Neuronal stem cell (in vitro differentiated cells): ENCODE results near the gene IGLL5.
A peak's percentile ranks its signal among the peaks of the same experiment; 100 is the strongest.

ENCODE experiments used
- DNase-seq: peaks from one replicate; pipeline ENCODE4 v3.0.0-alpha.2; 2013; ENCODE audit warnings: low spot score
- H2AFZ ChIP-seq: one replicate; pipeline ENCODE4 v1.6.1; 2013; ENCODE audit warnings: mild to moderate bottlenecking, low read length, inconsistent platforms
- H2AK5ac ChIP-seq: 2 replicates; pipeline ENCODE4 v1.6.1; 2013; ENCODE audit warnings: low read depth, mild to moderate bottlenecking, inconsistent platforms, low read length, moderate library complexity, mixed read lengths
- H2BK120ac ChIP-seq: 2 replicates; pipeline ENCODE4 v1.6.1; 2013; ENCODE audit warnings: low read depth, mild to moderate bottlenecking, inconsistent platforms, low read length, moderate library complexity, mixed read lengths
- H2BK12ac ChIP-seq: one replicate; pipeline ENCODE4 v1.6.1; 2013; ENCODE audit warnings: low read length, inconsistent platforms
- H2BK15ac ChIP-seq: 2 replicates; pipeline ENCODE4 v1.6.1; 2013; ENCODE audit warnings: mild to moderate bottlenecking, low read length, inconsistent platforms, mixed read lengths
- H2BK5ac ChIP-seq: one replicate; pipeline ENCODE4 v1.6.1; 2013; ENCODE audit warnings: inconsistent platforms, mild to moderate bottlenecking, low read length, moderate library complexity
- H3K14ac ChIP-seq: one replicate; pipeline ENCODE4 v1.6.1; 2013; ENCODE audit warnings: low read length, inconsistent platforms
- H3K18ac ChIP-seq: 2 replicates; pipeline ENCODE4 v1.6.1; 2013; ENCODE audit warnings: low read length, inconsistent platforms
- H3K23ac ChIP-seq: 2 replicates; pipeline ENCODE4 v1.6.1; 2013; ENCODE audit warnings: low read depth, mild to moderate bottlenecking, mixed read lengths, low read length, inconsistent platforms; ENCODE audit not compliant: poor library complexity
- H3K27ac ChIP-seq: replicated peaks from 3 replicates; pipeline ENCODE4 v1.5.1; 2013; ENCODE audit warnings: low read length, inconsistent platforms
- H3K27me3 ChIP-seq, 3 experiments: 2 replicates each; pipeline ENCODE4 v1.6.1; 2013; ENCODE audit warnings: low read length in 3 of 3, mild to moderate bottlenecking in 2 of 3, inconsistent platforms in 1 of 3, low read depth in 1 of 3, mixed read lengths in 1 of 3, moderate library complexity in 1 of 3; ENCODE audit not compliant: control insufficient read depth in 3 of 3, insufficient read depth in 3 of 3
- H3K36me3 ChIP-seq, 2 donors: replicated peaks in 1 of 2; 2 replicates each; pipeline ENCODE4 v1.6.1; 2013; ENCODE audit warnings: low read length in 2 of 2; ENCODE audit not compliant: control insufficient read depth in 2 of 2, insufficient read depth in 2 of 2
- H3K4ac ChIP-seq: 2 replicates; pipeline ENCODE4 v1.6.1; 2013; ENCODE audit warnings: inconsistent platforms, mild to moderate bottlenecking, low read length, moderate library complexity
- H3K4me1 ChIP-seq, 2 donors: 1 replicate in 1 of 2; 2 replicates in 1 of 2; pipeline ENCODE4 v1.6.1; 2013; ENCODE audit warnings: low read length in 2 of 2, low read depth in 1 of 2; ENCODE audit not compliant: control insufficient read depth in 2 of 2, insufficient read depth in 1 of 2
- H3K4me2 ChIP-seq: one replicate; pipeline ENCODE4 v1.6.1; 2013; ENCODE audit warnings: mild to moderate bottlenecking, low read length, inconsistent platforms; ENCODE audit not compliant: insufficient read depth, poor library complexity, severe bottlenecking
- H3K4me3 ChIP-seq, 2 donors: 2 replicates each; pipeline ENCODE4 v1.5.1; 2013; ENCODE audit warnings: low read length in 2 of 2, mild to moderate bottlenecking in 2 of 2, inconsistent platforms in 1 of 2, moderate library complexity in 1 of 2
- H3K79me1 ChIP-seq: one replicate; pipeline ENCODE4 v1.6.1; 2013; ENCODE audit warnings: low read depth, mild to moderate bottlenecking, inconsistent platforms, low read length, moderate library complexity
- H3K9ac ChIP-seq: one replicate; pipeline ENCODE4 v1.6.1; 2013; ENCODE audit warnings: mild to moderate bottlenecking, low read depth, low read length, inconsistent platforms; ENCODE audit not compliant: poor library complexity
- H3K9me3 ChIP-seq, 2 donors: replicated peaks in 1 of 2; 2 replicates each; pipeline versions ENCODE3 to v1.6.1; 2013; ENCODE audit warnings: low read length in 2 of 2, mild to moderate bottlenecking in 2 of 2, inconsistent platforms in 1 of 2, low read depth in 1 of 2, mixed read lengths in 1 of 2, moderate library complexity in 1 of 2; ENCODE audit not compliant: control insufficient read depth in 2 of 2, insufficient read depth in 1 of 2
- H4K8ac ChIP-seq: one replicate; pipeline ENCODE4 v1.6.1; 2013; ENCODE audit warnings: low read depth, mild to moderate bottlenecking, inconsistent platforms, low read length, moderate library complexity
- H4K91ac ChIP-seq: one replicate; pipeline ENCODE4 v1.6.1; 2013; ENCODE audit warnings: low read length, low read depth, mild to moderate bottlenecking, inconsistent platforms; ENCODE audit not compliant: poor library complexity
- WGBS, 2 donors: extraction: QIAGEN DNeasy Blood & Tissue Kit; methylation state at CpG; one replicate each; pipeline ENCODE4 v1.1.7; 2013; ENCODE audit warnings: missing lambda C conversion rate in 2 of 2, mixed read lengths in 1 of 2; ENCODE audit not compliant: insufficient read length in 2 of 2, insufficient replicate concordance in 1 of 2; ENCODE audit errors: extremely low coverage in 2 of 2; 5-methylcytosine and 5-hydroxymethylcytosine counted together

The IGLL5 gene

DNA sequence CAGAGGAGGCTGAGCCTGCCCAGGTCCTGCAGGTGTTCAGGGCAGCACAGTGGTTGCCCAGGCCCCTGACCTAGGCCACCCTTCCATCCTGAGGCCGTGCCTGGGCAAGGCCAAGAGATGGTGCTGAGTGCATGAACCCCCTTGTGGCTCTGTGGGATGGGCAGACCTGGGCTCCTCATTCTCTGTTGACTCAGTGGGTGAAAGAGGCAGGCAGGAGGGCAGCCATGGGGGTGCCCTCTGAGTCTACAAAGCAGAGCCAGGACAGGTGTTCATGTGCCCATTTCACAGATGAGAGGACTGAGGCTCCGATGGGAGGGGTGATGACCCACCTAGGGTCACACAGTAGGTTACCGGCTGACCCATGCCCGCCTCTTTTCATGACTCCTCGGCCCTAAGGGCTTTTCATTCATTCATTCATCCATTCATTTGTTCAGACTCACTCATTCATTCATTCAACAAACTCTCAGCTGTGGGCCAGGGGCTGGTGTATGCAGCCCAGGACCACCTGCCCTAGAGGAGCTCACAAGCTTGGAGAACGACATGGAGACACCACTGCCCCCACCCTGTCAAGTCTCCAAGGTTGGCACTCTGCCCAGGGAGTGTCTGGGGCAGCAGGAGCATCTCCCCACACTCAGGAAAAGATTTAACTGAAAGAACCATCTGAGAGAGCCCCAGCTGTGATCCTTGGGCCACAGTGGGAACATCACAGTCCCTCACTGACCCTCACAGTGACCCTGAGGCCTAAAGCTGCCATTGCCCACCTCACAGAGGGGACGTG lies 40.5 kb downstream of the IGLL5 start:
- WGBS, 2 donors, result no CpG with 5 or more reads among the region's 7 CpGs
- H3K4ac ChIP-seq, result no peak overlapping the region
- no peak overlapping the region for H2BK120ac ChIP-seq
- peak overlapping the region; percentile 73 for H3K14ac ChIP-seq
- no peak overlapping the region for H2AK5ac ChIP-seq
- DNase-seq, result no peak
- H2BK12ac ChIP-seq, result no peak overlapping the region
- H3K18ac ChIP-seq, result peak overlapping the region; percentile 80
- H4K91ac ChIP-seq, result no peak overlapping the region
- no peaks in the 10 kb centered on the region for H3K36me3 ChIP-seq
- no peaks in the 10 kb centered on the region for H3K9me3 ChIP-seq
- H3K79me1 ChIP-seq, result no peaks in the 10 kb centered on the region
- H2BK15ac ChIP-seq, result peak overlapping the region; percentile 38
- H3K23ac ChIP-seq, result peak overlapping the region; percentile 92
- H2AFZ ChIP-seq, result no peak overlapping the region
- H3K4me2 ChIP-seq, result no peak overlapping the region
- peaks cover 0 to 5% of the 10 kb centered on the region in 2 donors for H3K4me1 ChIP-seq
- H2BK5ac ChIP-seq, result no peak overlapping the region
- H3K9ac ChIP-seq, result no peak overlapping the region
- peak overlapping the region in 1 of 2 donors; percentile 10 for H3K4me3 ChIP-seq
- H3K27me3 ChIP-seq, result no peaks in the 10 kb centered on the region
- H4K8ac ChIP-seq, result no peak overlapping the region
- H3K27ac ChIP-seq, result no peak overlapping the region

DNA sequence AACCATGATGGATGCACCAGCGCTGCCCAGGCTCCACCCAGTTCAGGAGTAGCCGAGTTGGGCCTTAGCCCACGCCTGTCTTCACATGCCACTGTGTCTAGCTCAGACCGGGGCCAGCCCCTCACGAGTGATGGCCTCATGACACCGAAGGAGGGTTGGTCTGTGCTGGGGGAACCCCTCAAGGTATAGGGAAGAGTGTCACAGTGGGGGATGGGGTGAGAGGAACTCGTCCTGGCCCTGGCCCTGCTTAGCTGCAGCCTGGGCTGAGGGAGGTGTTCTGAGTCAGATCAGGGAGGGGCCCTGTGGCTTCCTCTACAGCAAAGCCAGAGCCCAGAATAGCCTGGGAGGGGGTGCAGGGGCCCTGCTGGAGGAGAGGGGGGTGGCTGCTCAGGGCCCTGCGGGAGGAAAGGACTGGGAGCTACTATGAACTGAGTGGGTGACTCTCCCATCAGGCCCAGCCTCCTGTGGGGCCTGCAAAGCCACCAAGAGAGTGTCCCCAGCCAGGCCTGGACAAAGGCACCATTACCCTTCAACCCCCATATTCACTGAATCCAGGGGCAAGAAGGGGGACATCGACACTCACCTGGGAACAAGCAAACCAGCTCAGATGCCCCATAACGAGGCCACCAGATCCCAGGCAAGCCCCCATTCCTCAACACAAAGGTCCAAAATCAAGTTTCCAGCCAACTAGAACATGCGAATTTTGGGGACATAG lies 41.2 kb downstream of the IGLL5 start:
- no peak for DNase-seq
- no peaks in the 10 kb centered on the region for H3K79me1 ChIP-seq
- H2AFZ ChIP-seq, result no peak overlapping the region
- peak overlapping the region; percentile 38 for H2BK15ac ChIP-seq
- no peak overlapping the region for H3K9ac ChIP-seq
- H2AK5ac ChIP-seq, result no peak overlapping the region
- peak overlapping the region; percentile 92 for H3K23ac ChIP-seq
- peak overlapping the region in 1 of 2 donors; percentile 10 for H3K4me3 ChIP-seq
- no peak overlapping the region for H3K4ac ChIP-seq
- peak overlapping the region; percentile 63 for H3K18ac ChIP-seq
- H3K27me3 ChIP-seq, result no peaks in the 10 kb centered on the region
- peak overlapping the region; percentile 31 for H2BK12ac ChIP-seq
- H3K36me3 ChIP-seq, result no peaks in the 10 kb centered on the region
- H4K91ac ChIP-seq, result no peak overlapping the region
- no peak overlapping the region for H3K27ac ChIP-seq
- no peak overlapping the region for H2BK120ac ChIP-seq
- peaks cover 0 to 5% of the 10 kb centered on the region in 2 donors for H3K4me1 ChIP-seq
- H2BK5ac ChIP-seq, result no peak overlapping the region
- no CpG with 5 or more reads among the region's 11 CpGs for WGBS, 2 donors
- H3K4me2 ChIP-seq, result no peak overlapping the region
- no peaks in the 10 kb centered on the region for H3K9me3 ChIP-seq
- H3K14ac ChIP-seq, result no peak overlapping the region
- no peak overlapping the region for H4K8ac ChIP-seq

DNA sequence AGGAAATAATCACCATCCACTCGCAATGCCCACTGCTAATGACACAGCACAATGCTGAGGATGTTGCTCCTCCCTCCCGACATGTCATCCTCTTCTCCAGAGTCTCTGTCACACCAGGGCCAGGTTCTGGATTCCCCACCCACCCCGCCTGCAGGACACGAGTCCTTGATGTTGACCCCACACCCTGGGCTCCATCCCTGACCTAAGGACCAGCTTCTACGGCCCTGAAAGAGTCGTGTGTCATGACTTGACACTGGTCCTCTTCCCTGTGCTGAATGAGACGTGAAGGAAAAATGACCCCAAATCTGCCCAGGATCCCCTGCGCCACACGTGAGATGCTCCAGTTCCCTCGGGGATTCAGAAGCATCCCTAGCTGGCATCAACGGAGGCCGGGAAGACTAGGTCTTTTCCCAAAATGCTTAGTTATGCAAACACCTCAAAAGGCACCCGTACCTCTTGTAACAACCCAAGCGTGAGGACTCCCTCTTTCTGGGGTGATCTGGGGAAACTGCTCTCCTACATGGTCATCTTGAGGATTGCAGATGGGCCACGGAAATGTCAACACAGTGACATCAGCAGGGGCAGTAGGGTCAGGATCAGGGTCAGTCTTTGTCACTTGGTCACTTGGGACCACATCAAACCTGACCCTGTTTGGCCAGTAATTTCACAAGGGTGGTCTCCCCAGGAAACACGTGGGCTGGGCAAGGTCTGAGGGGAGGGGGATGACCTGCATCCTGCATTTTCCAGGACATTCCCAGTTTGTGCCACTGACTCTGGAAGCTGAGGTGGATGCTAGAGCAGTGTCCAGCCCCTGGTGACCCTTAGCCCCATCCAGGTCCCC lies 42.0 kb downstream of the IGLL5 start:
- Histone ChIP-seq H3K18ac (no peak overlapping the region), H3K4me1 (peaks cover 0 to 5% of the 10 kb centered on the region in 2 donors), H2BK120ac (no peak overlapping the region), H3K23ac (peak overlapping the region; percentile 92), H4K91ac (no peak overlapping the region), H3K27me3 (no peaks in the 10 kb centered on the region), H2BK12ac (no peak overlapping the region), H3K4me2 (no peak overlapping the region), H2BK5ac (no peak overlapping the region), H3K79me1 (no peaks in the 10 kb centered on the region), H2AFZ (no peak overlapping the region), H3K4ac (no peak overlapping the region), H3K9ac (no peak overlapping the region), H3K36me3 (no peaks in the 10 kb centered on the region), H3K14ac (no peak overlapping the region), H4K8ac (no peak overlapping the region), H3K27ac (no peak overlapping the region), H3K4me3 (no peak overlapping the region), H2BK15ac (no peak overlapping the region), H3K9me3 (no peaks in the 10 kb centered on the region), H2AK5ac (no peak overlapping the region)
- no peak for DNase-seq
- no CpG with 5 or more reads among the region's 16 CpGs for WGBS, 2 donors

DNA sequence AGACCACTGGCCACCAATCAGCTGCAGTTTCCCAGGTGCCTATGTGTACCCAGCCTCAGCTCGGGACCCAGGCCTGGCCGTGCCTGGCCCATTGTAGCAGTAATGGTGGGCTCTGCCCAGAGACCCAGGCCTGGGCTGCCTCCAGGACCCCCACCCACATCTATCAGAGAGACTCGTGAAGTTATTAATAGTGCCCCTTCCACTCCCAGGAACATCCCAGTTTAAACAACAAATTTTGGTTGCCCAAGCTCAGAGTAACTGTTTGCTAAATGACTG lies 42.5 kb downstream of the IGLL5 start:
- no CpG with 5 or more reads among the region's 3 CpGs for WGBS, 2 donors
- DNase-seq, result no peak
- H2AFZ ChIP-seq, result no peak overlapping the region
- no peaks in the 10 kb centered on the region for H3K27me3 ChIP-seq
- no peak overlapping the region for H3K14ac ChIP-seq
- H3K27ac ChIP-seq, result no peak overlapping the region
- no peak overlapping the region for H4K91ac ChIP-seq
- no peak overlapping the region for H3K4me2 ChIP-seq
- no peak overlapping the region for H2BK12ac ChIP-seq
- H3K4me1 ChIP-seq, result peaks cover 0 to 5% of the 10 kb centered on the region in 2 donors
- no peaks in the 10 kb centered on the region for H3K79me1 ChIP-seq
- H3K4me3 ChIP-seq, result no peak overlapping the region
- H3K18ac ChIP-seq, result no peak overlapping the region
- no peaks in the 10 kb centered on the region for H3K9me3 ChIP-seq
- H4K8ac ChIP-seq, result no peak overlapping the region
- H2AK5ac ChIP-seq, result no peak overlapping the region
- no peak overlapping the region for H3K9ac ChIP-seq
- H3K23ac ChIP-seq, result no peak overlapping the region
- no peak overlapping the region for H3K4ac ChIP-seq
- no peaks in the 10 kb centered on the region for H3K36me3 ChIP-seq
- no peak overlapping the region for H2BK120ac ChIP-seq
- no peak overlapping the region for H2BK5ac ChIP-seq
- no peak overlapping the region for H2BK15ac ChIP-seq
